Endodermal cell (in vitro differentiated cells): ENCODE data around the gene FKBP6. TPM values are rescaled to one million over a fixed set of nuclear protein-coding genes. Genes with fewer than 3 reads are reported as not detected.
A peak's percentile ranks its signal among the peaks of the same experiment; 100 is the strongest.
"Not testable (repeated sequence)": the region's sequence is repeated elsewhere in the genome, so short reads cannot be mapped to it uniquely, and the experiment has no call there.

ENCODE experiments used
- DNase-seq: peaks from one replicate; pipeline ENCODE4 v3.0.0-alpha.2; 2017
- H3K27ac ChIP-seq: 2 replicates; pipeline ENCODE4 v1.5.1; 2013; ENCODE audit warnings: mild to moderate bottlenecking, low read depth, low read length, moderate library complexity
- H3K27me3 ChIP-seq: 2 replicates; pipeline ENCODE4 v1.6.1; 2013; ENCODE audit warnings: mild to moderate bottlenecking, low read length, moderate library complexity; ENCODE audit not compliant: insufficient read depth, control insufficient read depth, poor library complexity, severe bottlenecking
- H3K36me3 ChIP-seq: 2 replicates; pipeline ENCODE4 v1.7.0; 2013; ENCODE audit warnings: mild to moderate bottlenecking, low read length, moderate library complexity; ENCODE audit not compliant: control insufficient read depth, insufficient read depth
- H3K4me1 ChIP-seq: one replicate; pipeline ENCODE4 v1.7.0; 2013; ENCODE audit warnings: low read length; ENCODE audit not compliant: control insufficient read depth, insufficient read depth
- H3K4me3 ChIP-seq: 2 replicates; pipeline ENCODE4 v1.5.1; 2013; ENCODE audit warnings: mild to moderate bottlenecking, low read length, moderate library complexity
- H3K9ac ChIP-seq: 2 replicates; pipeline ENCODE4 v1.6.1; 2013; ENCODE audit warnings: mild to moderate bottlenecking, low read length, moderate library complexity; ENCODE audit not compliant: poor library complexity, severe bottlenecking; ENCODE audit errors: extremely low read depth
- H3K9me3 ChIP-seq: 2 replicates; pipeline ENCODE4 v1.6.1; 2013; ENCODE audit warnings: mild to moderate bottlenecking, low read length, moderate library complexity; ENCODE audit not compliant: control insufficient read depth
- H3K27ac Mint-ChIP-seq: 2 replicates; pipeline ENCODE4 v1.8.0; 2020; ENCODE audit warnings: mixed read lengths
- H3K27me3 Mint-ChIP-seq: 2 replicates; pipeline ENCODE4 v1.8.0; 2021; ENCODE audit warnings: mild to moderate bottlenecking, mixed read lengths; ENCODE audit not compliant: insufficient read depth
- H3K36me3 Mint-ChIP-seq: 2 replicates; pipeline ENCODE4 v1.8.0; 2020; ENCODE audit warnings: low read depth, mixed read lengths
- H3K4me1 Mint-ChIP-seq: 2 replicates; pipeline ENCODE4 v1.8.0; 2020; ENCODE audit warnings: mixed read lengths
- H3K4me3 Mint-ChIP-seq: 2 replicates; pipeline ENCODE4 v1.8.0; 2020; ENCODE audit warnings: mild to moderate bottlenecking, moderate library complexity, mixed read lengths
- H3K9me3 Mint-ChIP-seq: 2 replicates; pipeline ENCODE4 v1.8.0; 2020; ENCODE audit warnings: mild to moderate bottlenecking, mixed read lengths
- CTCF ChIP-seq: fragments of 200-600 bp; sonication (generic); conservative IDR thresholded peaks from 2 replicates; pipeline ENCODE4 v1.5.0; 2021; ENCODE audit warnings: antibody characterized with exemption, mild to moderate bottlenecking
- WGBS, 2 experiments: methylation state at CpG; one replicate each; pipeline versions ENCODE4 v1.1.5 to v1.1.7; 2013; ENCODE audit warnings: missing lambda C conversion rate in 2 of 2, mixed read lengths in 1 of 2; ENCODE audit not compliant: insufficient coverage in 1 of 2, insufficient read length in 1 of 2; 5-methylcytosine and 5-hydroxymethylcytosine counted together
- total RNA-seq, 2 donors: library from RNA; stranded (reverse); fragmentation: NEBNext Ultra II Directional in 1 of 2; extraction: Animal tissue kit (Norgen Biotek cat#: 25700) in 1 of 2; gene quantifications; 2 replicates in 1 of 2; 3 replicates in 1 of 2; pipeline ENCODE4 v1.2.1, GENCODE V29; 2021

Gene FKBP6
- total RNA-seq, 2 donors from 2014 or later: not detected

GRCh38 chr7:73303546-73303945, 24.4 kb upstream of the FKBP6 start:
- Mint-ChIP-seq H3K4me3 (no peak overlapping the region), H3K9me3 (no peaks in the 10 kb centered on the region), H3K27ac (no peak overlapping the region), H3K36me3 (peaks cover 25% of the 10 kb centered on the region), H3K4me1 (peaks cover 7% of the 10 kb centered on the region), H3K27me3 (no peaks in the 10 kb centered on the region)
- no peaks in the 10 kb centered on the region for H3K27me3 ChIP-seq
- TF ChIP-seq CTCF: no peak
- no peak for DNase-seq
- H3K27ac ChIP-seq: no peak overlapping the region
- 95 to 100% methylated on average over 9 to 26 of the region's 26 CpGs for WGBS, 2 experiments
- no peak overlapping the region for H3K9ac ChIP-seq
- no peaks in the 10 kb centered on the region for H3K9me3 ChIP-seq
- H3K4me3 ChIP-seq: no peak overlapping the region
- H3K36me3 ChIP-seq: peaks cover 17% of the 10 kb centered on the region
- peaks cover 3% of the 10 kb centered on the region for H3K4me1 ChIP-seq

GRCh38 chr7:73304071-73304470, 23.9 kb upstream of the FKBP6 start:
- peaks cover 7% of the 10 kb centered on the region for H3K4me1 Mint-ChIP-seq
- no peak overlapping the region for H3K27ac ChIP-seq
- no peak overlapping the region for H3K9ac ChIP-seq
- no peak for TF ChIP-seq CTCF
- no peaks in the 10 kb centered on the region for H3K27me3 Mint-ChIP-seq
- no peak overlapping the region for H3K27ac Mint-ChIP-seq
- peaks cover 3% of the 10 kb centered on the region for H3K4me1 ChIP-seq
- H3K4me3 ChIP-seq: no peak overlapping the region
- DNase-seq: no peak
- peaks cover 25% of the 10 kb centered on the region for H3K36me3 Mint-ChIP-seq
- no peaks in the 10 kb centered on the region for H3K9me3 ChIP-seq
- no peak overlapping the region for H3K4me3 Mint-ChIP-seq
- H3K36me3 ChIP-seq: peaks cover 17% of the 10 kb centered on the region
- 96 to 97% methylated on average over 14 of the region's 14 CpGs for WGBS, 2 experiments
- H3K9me3 Mint-ChIP-seq: no peaks in the 10 kb centered on the region
- H3K27me3 ChIP-seq: no peaks in the 10 kb centered on the region

GRCh38 chr7:73304612-73305387, 23.2 kb upstream of the FKBP6 start:
- peaks cover 25% of the 10 kb centered on the region for H3K36me3 Mint-ChIP-seq
- H3K4me1 ChIP-seq, H3K27me3 Mint-ChIP-seq, H3K9ac ChIP-seq, H3K27ac ChIP-seq, H3K9me3 ChIP-seq, H3K4me3 ChIP-seq, H3K4me1 Mint-ChIP-seq, H3K4me3 Mint-ChIP-seq, H3K27ac Mint-ChIP-seq, H3K27me3 ChIP-seq, H3K9me3 Mint-ChIP-seq, DNase-seq: not testable (repeated sequence)
- TF ChIP-seq CTCF: peak; percentile 32
- H3K36me3 ChIP-seq: peaks cover 17% of the 10 kb centered on the region
- 90 to 92% methylated on average over 3 to 10 of the region's 15 CpGs for WGBS, 2 experiments
